Measurements from ENCODE around the gene RAB20.

DNA sequence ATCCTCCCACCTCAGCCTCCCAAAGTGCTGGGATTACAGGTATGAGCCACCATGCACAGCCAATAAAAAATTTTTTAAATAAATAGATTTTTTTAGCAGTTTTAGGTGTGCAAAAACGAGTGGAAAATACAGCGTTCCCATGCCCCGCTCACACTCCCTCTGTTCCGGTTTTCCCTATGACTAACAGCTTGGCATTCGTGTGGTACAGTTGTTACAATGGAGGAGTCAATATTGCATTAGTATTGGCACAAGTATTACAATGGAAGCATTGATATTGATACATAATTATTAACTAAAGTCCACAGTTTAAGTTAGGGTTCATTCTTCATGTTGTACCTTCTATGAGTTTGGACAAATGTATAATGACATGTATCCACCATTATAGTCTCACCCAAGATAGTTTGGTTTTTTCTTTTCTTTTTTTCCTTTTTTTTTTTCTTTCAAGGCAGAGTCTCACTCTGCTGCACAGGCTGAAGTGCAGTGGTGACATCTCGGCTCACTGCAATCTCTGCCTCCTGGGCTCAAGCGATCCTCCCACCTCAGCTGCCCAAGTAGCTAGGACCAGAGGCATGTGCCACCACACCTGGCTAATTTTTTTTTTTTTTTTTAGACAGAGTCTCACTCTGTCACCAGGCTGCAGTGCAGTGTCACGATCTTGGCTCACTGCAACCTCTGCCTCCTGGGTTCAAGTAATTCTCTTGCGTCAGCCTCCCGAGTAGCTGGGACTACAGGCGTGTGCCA, 15.4 kb upstream of the RAB20 start:
- TF ChIP-seq, protein P1, sequence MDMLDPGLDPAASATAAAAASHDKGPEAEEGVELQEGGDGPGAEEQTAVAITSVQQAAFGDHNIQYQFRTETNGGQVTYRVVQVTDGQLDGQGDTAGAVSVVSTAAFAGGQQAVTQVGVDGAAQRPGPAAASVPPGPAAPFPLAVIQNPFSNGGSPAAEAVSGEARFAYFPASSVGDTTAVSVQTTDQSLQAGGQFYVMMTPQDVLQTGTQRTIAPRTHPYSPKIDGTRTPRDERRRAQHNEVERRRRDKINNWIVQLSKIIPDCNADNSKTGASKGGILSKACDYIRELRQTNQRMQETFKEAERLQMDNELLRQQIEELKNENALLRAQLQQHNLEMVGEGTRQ (IDR thresholded peaks at IDR 0.05; ENCODE audit: low read length), result no peak
- TF ChIP-seq EGR1 (IDR thresholded peaks at IDR 0.05; ENCODE audit: borderline replicate concordance, low read depth, low read length) (no peak), POLR2A (IDR thresholded peaks at IDR 0.05; ENCODE audit: control extremely low read depth in 1 of 2, low read depth in 2 of 2, low read length in 2 of 2) (no peak), SIN3A (conservative IDR thresholded peaks at IDR 0.05 in 1 of 2, IDR thresholded peaks at IDR 0.05 in 1 of 2; ENCODE audit: low read depth in 1 of 2, low read length in 2 of 2) (no peak), RAD21 (IDR thresholded peaks at IDR 0.05 in 1 of 2, conservative IDR thresholded peaks at IDR 0.05 in 1 of 2; ENCODE audit: low read depth in 2 of 2, low read length in 2 of 2) (no peak), RFX5 (IDR thresholded peaks at IDR 0.05; ENCODE audit: borderline replicate concordance, low read depth, low read length) (no peak), RNF2 (IDR thresholded peaks at IDR 0.05; ENCODE audit: borderline replicate concordance, low read depth, low read length, missing control alignments, poor library complexity, severe bottlenecking) (no peak), CBX8 (IDR thresholded peaks at IDR 0.05; ENCODE audit: borderline replicate concordance, low read depth, low read length) (no peak), POLR2AphosphoS5 (IDR thresholded peaks at IDR 0.05; ENCODE audit: low read depth, low read length) (no peak)
- TF ChIP-seq, protein P2, sequence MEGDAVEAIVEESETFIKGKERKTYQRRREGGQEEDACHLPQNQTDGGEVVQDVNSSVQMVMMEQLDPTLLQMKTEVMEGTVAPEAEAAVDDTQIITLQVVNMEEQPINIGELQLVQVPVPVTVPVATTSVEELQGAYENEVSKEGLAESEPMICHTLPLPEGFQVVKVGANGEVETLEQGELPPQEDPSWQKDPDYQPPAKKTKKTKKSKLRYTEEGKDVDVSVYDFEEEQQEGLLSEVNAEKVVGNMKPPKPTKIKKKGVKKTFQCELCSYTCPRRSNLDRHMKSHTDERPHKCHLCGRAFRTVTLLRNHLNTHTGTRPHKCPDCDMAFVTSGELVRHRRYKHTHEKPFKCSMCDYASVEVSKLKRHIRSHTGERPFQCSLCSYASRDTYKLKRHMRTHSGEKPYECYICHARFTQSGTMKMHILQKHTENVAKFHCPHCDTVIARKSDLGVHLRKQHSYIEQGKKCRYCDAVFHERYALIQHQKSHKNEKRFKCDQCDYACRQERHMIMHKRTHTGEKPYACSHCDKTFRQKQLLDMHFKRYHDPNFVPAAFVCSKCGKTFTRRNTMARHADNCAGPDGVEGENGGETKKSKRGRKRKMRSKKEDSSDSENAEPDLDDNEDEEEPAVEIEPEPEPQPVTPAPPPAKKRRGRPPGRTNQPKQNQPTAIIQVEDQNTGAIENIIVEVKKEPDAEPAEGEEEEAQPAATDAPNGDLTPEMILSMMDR (IDR thresholded peaks at IDR 0.05; ENCODE audit: control extremely low read depth in 1 of 3, insufficient read depth in 1 of 3, low read depth in 1 of 3, low read length in 3 of 3), result no peak
- TF ChIP-seq, protein P3, sequence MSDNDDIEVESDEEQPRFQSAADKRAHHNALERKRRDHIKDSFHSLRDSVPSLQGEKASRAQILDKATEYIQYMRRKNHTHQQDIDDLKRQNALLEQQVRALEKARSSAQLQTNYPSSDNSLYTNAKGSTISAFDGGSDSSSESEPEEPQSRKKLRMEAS (IDR thresholded peaks at IDR 0.05), result no peak
- TF ChIP-seq, protein P4, sequence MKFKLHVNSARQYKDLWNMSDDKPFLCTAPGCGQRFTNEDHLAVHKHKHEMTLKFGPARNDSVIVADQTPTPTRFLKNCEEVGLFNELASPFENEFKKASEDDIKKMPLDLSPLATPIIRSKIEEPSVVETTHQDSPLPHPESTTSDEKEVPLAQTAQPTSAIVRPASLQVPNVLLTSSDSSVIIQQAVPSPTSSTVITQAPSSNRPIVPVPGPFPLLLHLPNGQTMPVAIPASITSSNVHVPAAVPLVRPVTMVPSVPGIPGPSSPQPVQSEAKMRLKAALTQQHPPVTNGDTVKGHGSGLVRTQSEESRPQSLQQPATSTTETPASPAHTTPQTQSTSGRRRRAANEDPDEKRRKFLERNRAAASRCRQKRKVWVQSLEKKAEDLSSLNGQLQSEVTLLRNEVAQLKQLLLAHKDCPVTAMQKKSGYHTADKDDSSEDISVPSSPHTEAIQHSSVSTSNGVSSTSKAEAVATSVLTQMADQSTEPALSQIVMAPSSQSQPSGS (IDR thresholded peaks at IDR 0.05; ENCODE audit: low read length), result no peak
